DND-41 (cell line): ENCODE results near the gene PGAP3.

Experiments used
- ATAC-seq: fragments of 200-7000 bp; cut with Tn5 transposase; 3 replicates; pipeline ENCODE4 v1.9.1; 2021; ENCODE audit warnings: low read depth; ENCODE audit not compliant: insufficient read depth
- DNase-seq: peaks from one replicate; pipeline ENCODE4 v3.0.0-alpha.2; 2020
- H2AFZ ChIP-seq: 2 replicates; pipeline ENCODE4 v1.6.0; 2012; ENCODE audit warnings: low read depth, low read length
- H3K27ac ChIP-seq: 2 replicates; pipeline ENCODE4 v1.5.1; 2012; ENCODE audit warnings: low read length, inconsistent platforms
- H3K27me3 ChIP-seq: fragments of 200-600 bp; sonication (generic); 2 replicates; pipeline ENCODE4 v1.6.0; 2012; ENCODE audit warnings: low read length, mild to moderate bottlenecking, inconsistent platforms; ENCODE audit not compliant: insufficient read depth, poor library complexity
- H3K36me3 ChIP-seq: 2 replicates; pipeline ENCODE4 v1.5.1; 2012; ENCODE audit warnings: low read length, inconsistent platforms; ENCODE audit not compliant: insufficient read depth
- H3K4me1 ChIP-seq: 2 replicates; pipeline ENCODE4 v1.5.1; 2012; ENCODE audit warnings: mild to moderate bottlenecking, low read length; ENCODE audit not compliant: insufficient read depth
- H3K4me2 ChIP-seq: 2 replicates; pipeline ENCODE4 v1.6.0; 2012; ENCODE audit warnings: mild to moderate bottlenecking, moderate library complexity, low read length, inconsistent platforms; ENCODE audit not compliant: insufficient read depth
- H3K4me3 ChIP-seq, 2 experiments: fragments of 200-600 bp in 1 of 2; shearing (Covaris generic) in 1 of 2; 2 replicates each; pipeline ENCODE4 v1.5.1; 2012 to 2016; ENCODE audit warnings: inconsistent platforms in 2 of 2, low read length in 2 of 2, mild to moderate bottlenecking in 2 of 2, low read depth in 1 of 2, moderate library complexity in 1 of 2
- H3K79me2 ChIP-seq: 2 replicates; pipeline ENCODE4 v1.6.0; 2012; ENCODE audit warnings: low read length, inconsistent platforms; ENCODE audit not compliant: insufficient read depth
- H3K9ac ChIP-seq: 2 replicates; pipeline ENCODE4 v1.6.0; 2012; ENCODE audit warnings: low read depth, mild to moderate bottlenecking, inconsistent platforms, low read length, moderate library complexity
- H3K9me3 ChIP-seq: 2 replicates; pipeline ENCODE4 v1.5.1; 2012; ENCODE audit warnings: low read length, moderate library complexity, mild to moderate bottlenecking, inconsistent platforms; ENCODE audit not compliant: insufficient read depth, severe bottlenecking
- H4K20me1 ChIP-seq: 2 replicates; pipeline ENCODE4 v1.6.0; 2012; ENCODE audit warnings: low read length; ENCODE audit not compliant: insufficient read depth
- EZH2 ChIP-seq: IDR thresholded peaks from 3 replicates; pipeline ENCODE4 v1.6.1; 2012; ENCODE audit warnings: borderline replicate concordance, low read depth, mild to moderate bottlenecking, moderate library complexity, low read length, inconsistent platforms; ENCODE audit not compliant: severe bottlenecking
- TF ChIP-seq, protein P1 (sequence below): IDR thresholded peaks from 2 replicates; pipeline ENCODE4 v1.5.1; 2012; ENCODE audit warnings: borderline replicate concordance, low read length, moderate library complexity, mild to moderate bottlenecking; ENCODE audit not compliant: poor library complexity, severe bottlenecking; ENCODE audit errors: extremely low read depth

The PGAP3 gene

DNA sequence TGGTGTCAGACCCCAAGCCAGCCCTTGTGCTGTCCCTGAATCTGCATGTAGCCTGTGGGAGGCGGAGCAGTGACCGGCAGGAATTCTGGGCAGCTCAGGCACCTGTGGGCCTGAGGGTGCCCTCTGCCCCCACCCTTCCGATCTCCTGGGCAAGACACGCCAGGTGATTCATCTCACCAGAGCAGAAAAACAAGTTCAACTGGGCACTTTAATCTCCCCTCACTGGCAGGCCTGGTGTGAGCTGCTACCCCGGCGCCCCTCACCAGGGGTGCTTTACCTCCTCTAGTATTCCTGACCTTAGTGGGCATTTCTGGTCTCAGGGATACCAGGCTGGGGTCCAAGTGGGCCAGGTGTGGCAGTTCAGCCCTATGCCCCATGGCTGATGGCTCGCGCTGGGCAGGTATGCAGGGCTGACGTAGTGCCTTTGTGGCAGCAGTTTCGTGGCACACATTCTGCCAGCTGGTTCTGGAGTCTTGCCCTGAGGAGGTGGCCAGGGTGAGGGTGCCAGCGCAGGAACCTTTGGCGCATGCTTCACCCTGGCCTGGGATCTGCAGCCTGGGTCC lies 18.0 kb upstream of the PGAP3 start:
- no peak for TF ChIP-seq EZH2
- TF ChIP-seq, protein P1, sequence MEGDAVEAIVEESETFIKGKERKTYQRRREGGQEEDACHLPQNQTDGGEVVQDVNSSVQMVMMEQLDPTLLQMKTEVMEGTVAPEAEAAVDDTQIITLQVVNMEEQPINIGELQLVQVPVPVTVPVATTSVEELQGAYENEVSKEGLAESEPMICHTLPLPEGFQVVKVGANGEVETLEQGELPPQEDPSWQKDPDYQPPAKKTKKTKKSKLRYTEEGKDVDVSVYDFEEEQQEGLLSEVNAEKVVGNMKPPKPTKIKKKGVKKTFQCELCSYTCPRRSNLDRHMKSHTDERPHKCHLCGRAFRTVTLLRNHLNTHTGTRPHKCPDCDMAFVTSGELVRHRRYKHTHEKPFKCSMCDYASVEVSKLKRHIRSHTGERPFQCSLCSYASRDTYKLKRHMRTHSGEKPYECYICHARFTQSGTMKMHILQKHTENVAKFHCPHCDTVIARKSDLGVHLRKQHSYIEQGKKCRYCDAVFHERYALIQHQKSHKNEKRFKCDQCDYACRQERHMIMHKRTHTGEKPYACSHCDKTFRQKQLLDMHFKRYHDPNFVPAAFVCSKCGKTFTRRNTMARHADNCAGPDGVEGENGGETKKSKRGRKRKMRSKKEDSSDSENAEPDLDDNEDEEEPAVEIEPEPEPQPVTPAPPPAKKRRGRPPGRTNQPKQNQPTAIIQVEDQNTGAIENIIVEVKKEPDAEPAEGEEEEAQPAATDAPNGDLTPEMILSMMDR = no peak
- Histone ChIP-seq H3K4me2 (no peak overlapping the region), H3K4me1 (no peaks in the 10 kb centered on the region), H2AFZ (no peak overlapping the region), H3K36me3 (no peaks in the 10 kb centered on the region), H3K9ac (no peak overlapping the region), H3K27me3 (no peaks in the 10 kb centered on the region), H4K20me1 (no peaks in the 10 kb centered on the region), H3K4me3 (no peak overlapping the region), H3K27ac (no peak overlapping the region), H3K9me3 (no peaks in the 10 kb centered on the region), H3K79me2 (no peaks in the 10 kb centered on the region)
- DNase-seq (no peak), ATAC-seq (no peak)

DNA sequence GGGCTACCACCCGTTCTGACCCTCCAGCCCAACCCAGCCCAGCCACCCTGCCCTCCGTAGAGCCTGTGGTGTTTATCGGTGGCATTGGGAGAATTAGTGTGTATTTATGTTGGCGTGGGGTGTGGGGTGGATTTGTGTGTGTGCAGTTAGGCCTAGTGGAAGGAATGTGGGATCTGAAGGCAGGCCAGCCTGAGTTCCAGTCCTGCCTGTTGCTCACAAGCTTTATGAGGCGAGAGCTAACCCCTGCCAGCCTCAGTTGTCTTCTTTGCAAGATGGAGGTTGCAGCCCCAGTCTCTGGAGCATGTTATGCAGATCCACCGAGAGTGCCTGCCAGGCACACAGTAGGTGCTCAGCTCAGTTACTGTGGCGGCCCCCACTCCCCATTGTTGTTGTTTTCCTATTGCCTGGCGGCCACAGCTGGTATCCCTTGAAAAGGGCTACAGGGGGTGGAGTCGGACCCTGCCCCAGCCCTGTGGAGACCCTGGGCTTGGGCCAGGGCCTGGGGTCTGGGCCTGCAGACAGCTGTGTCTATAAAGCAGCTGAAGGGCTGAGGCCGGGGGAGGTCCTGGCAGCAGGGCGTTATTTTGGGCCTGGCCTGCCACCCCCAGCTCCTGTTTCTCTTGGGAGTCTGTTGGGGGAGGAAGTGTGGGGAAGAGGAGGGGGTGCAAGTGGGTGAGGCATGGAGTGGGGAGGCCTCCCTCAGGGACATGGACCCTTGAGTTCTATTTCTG lies 17.1 kb upstream of the PGAP3 start:
- no peak overlapping the region for H3K27ac ChIP-seq
- no peak overlapping the region for H3K9ac ChIP-seq
- no peak overlapping the region for H3K4me2 ChIP-seq
- H3K4me3 ChIP-seq = no peak overlapping the region
- ATAC-seq (no peak), DNase-seq (no peak)
- TF ChIP-seq EZH2 = no peak
- TF ChIP-seq, protein P1 = no peak
- H3K79me2 ChIP-seq = no peaks in the 10 kb centered on the region
- H3K36me3 ChIP-seq = no peaks in the 10 kb centered on the region
- no peaks in the 10 kb centered on the region for H3K9me3 ChIP-seq
- no peaks in the 10 kb centered on the region for H3K4me1 ChIP-seq
- no peaks in the 10 kb centered on the region for H4K20me1 ChIP-seq
- H3K27me3 ChIP-seq = no peaks in the 10 kb centered on the region
- no peak overlapping the region for H2AFZ ChIP-seq

DNA sequence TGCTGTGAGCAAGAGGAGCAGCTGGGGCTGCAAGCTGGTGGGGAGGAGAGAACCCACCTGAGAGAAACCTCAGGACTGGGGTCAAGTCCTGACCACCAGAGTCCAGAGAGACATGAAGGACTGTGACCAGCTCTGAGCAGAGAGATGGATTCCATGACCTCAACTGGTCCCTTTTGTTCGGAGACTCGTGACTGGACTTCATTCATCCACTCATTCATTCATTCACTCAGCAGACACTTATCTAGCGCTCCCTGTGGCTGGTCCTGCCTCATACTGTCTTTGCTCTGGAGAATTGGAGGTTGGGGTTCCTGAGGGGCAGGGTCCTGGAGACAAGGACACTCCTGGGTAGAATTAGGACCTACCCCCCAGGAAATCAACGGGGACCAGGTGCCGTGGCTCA lies 16.1 kb upstream of the PGAP3 start:
- no peak for ATAC-seq
- H3K4me1 ChIP-seq = no peaks in the 10 kb centered on the region
- no peaks in the 10 kb centered on the region for H3K27me3 ChIP-seq
- H4K20me1 ChIP-seq = no peaks in the 10 kb centered on the region
- H3K9me3 ChIP-seq = no peaks in the 10 kb centered on the region
- no peak overlapping the region for H3K9ac ChIP-seq
- TF ChIP-seq, protein P1 = no peak
- TF ChIP-seq EZH2 = no peak
- no peak overlapping the region for H3K4me3 ChIP-seq
- no peak overlapping the region for H2AFZ ChIP-seq
- no peaks in the 10 kb centered on the region for H3K79me2 ChIP-seq
- no peaks in the 10 kb centered on the region for H3K36me3 ChIP-seq
- H3K27ac ChIP-seq = no peak overlapping the region
- H3K4me2 ChIP-seq = no peak overlapping the region
- DNase-seq = no peak
